Measurements from ENCODE around the gene COQ4.

COQ4 gene

DNA sequence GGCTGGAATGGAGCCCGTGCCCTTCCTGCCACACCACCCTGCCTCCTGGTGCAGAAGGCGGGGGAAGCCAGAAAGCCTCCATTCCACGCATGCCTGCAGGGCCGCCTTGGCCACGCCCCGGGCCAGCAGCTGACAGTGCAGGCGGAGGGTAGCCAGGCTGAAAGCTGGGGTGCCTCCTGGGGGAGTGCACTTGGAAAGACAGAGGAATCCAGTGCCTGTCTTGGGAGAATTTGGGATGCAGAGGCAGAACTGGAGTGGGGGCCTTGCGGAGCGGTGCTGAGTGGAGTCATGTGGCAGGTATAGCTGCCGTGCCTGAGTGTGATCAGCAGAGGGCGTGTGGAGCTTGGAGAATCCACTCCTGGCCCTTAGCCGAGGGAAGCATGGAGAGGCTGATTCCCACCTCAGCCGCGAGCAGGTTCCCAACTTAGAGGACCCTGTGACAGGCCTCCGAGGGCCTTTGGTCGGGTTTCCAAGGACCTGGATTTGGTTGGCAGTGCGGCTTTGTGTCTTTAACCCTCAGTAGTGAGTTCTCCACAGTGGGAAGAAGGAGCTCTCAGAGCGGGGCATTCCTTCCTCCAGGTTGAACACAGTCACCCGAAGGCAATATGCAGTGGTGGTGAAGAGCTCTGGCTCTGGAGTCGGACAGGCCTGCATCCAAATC lies 39.5 kb downstream of the COQ4 start:
- peak; percentile 92 for TF ChIP-seq CTCF (IDR thresholded peaks at IDR 0.05; ENCODE audit: insufficient read depth, low read length, poor library complexity, severe bottlenecking)
- H3K27me3 ChIP-seq (replicated peaks; ENCODE audit: control insufficient read depth, insufficient read depth, low read length), result no peaks in the 10 kb centered on the region
- no peaks in the 10 kb centered on the region; the same call in 1 of the 2 replicates for H3K36me3 ChIP-seq (ENCODE audit: control insufficient read depth, insufficient read depth, low read length)
- peak overlapping the region; percentile 47 for H3K4me3 ChIP-seq (replicated peaks; ENCODE audit: low read depth, low read length)
- DNase-seq (ENCODE audit: extremely low read depth, insufficient read length), result peak; percentile 55

DNA sequence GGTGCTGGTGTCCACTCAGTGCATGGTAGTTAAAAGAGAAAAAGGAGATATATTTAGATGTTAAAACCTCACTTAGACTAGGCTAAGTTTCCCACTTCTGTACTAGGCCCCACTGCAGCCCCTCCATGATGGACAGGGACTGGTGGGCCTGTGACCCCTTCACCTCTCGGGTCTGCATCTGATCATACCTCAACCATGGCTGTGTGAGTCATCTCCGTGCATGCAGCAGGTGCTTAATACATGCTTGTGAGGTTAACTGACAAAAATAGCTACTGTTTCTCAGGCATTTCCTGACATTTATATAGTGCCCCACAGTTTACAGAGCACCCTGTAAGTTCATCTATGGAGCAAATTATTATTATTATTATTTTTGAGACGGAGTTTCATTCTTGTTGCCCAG lies 40.1 kb downstream of the COQ4 start:
- Histone ChIP-seq H3K27me3 (replicated peaks; ENCODE audit: control insufficient read depth, insufficient read depth, low read length) (no peaks in the 10 kb centered on the region), H3K36me3 (ENCODE audit: control insufficient read depth, insufficient read depth, low read length) (no peaks in the 10 kb centered on the region; the same call in 1 of the 2 replicates), H3K4me3 (replicated peaks; ENCODE audit: low read depth, low read length) (no peak overlapping the region)
- TF ChIP-seq CTCF (IDR thresholded peaks at IDR 0.05; ENCODE audit: insufficient read depth, low read length, poor library complexity, severe bottlenecking), result no peak
- no peak for DNase-seq (ENCODE audit: extremely low read depth, insufficient read length)

DNA sequence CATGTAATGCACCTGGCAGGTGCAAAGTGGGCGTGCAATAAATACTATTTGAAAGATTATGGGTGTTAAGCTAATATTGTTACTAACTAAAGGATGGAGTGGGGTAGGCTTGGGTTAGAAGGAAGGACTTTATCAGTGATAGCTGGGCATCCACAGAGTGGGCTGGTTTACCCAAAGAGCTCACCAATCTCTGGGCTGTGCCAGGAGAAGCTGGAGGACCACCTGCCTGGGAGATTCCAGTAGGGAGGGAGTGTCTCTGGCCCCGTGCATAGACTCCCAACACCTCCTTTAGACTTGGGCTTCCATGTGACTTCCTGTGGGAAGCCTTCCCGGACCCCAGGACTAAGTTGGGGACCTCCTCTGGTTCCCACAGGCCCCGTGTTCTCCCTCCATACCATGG lies 42.9 kb downstream of the COQ4 start:
- Histone ChIP-seq H3K36me3 (ENCODE audit: control insufficient read depth, insufficient read depth, low read length) (no peaks in the 10 kb centered on the region), H3K27me3 (replicated peaks; ENCODE audit: control insufficient read depth, insufficient read depth, low read length) (no peaks in the 10 kb centered on the region), H3K4me3 (replicated peaks; ENCODE audit: low read depth, low read length) (no peak overlapping the region)
- no peak for TF ChIP-seq CTCF (IDR thresholded peaks at IDR 0.05; ENCODE audit: insufficient read depth, low read length, poor library complexity, severe bottlenecking)
- DNase-seq (ENCODE audit: extremely low read depth, insufficient read length), result no peak

DNA sequence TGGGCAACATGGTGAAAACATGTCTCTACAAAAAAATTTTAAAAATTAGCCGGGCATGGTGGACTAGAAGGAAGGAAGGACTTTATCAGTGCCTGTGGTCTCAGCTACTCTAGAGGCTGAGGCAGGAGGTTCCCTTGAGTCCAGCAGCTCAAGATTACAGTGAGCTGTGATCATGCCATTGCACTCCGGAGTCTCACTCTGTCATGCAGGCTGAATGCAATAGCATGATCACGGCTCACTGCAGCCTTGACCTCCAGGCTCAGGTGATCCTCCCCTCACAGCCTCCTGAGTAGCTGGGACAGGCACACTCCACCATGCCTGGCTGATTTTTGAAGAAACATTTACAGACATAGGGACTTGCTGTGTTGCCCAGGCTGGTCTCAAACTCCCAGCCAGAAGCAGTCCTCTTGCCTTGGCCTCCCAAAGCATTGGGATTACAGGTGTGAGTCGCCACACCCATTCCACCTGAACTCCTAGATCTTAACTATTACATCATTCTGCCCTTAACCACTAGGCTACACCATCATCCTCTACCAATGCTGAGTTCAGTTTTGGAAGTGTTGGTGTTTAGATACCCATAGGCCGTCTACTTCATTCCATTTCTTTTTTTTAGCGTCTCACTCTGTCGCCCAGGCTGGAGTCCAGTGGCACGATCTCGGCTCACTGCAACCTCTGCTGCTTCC lies 46.5 kb downstream of the COQ4 start:
- TF ChIP-seq CTCF (IDR thresholded peaks at IDR 0.05; ENCODE audit: insufficient read depth, low read length, poor library complexity, severe bottlenecking), result no peak
- Histone ChIP-seq H3K27me3 (replicated peaks; ENCODE audit: control insufficient read depth, insufficient read depth, low read length) (no peaks in the 10 kb centered on the region), H3K36me3 (ENCODE audit: control insufficient read depth, insufficient read depth, low read length) (peaks cover 2% of the 10 kb centered on the region), H3K4me3 (replicated peaks; ENCODE audit: low read depth, low read length) (no peak overlapping the region)
- no peak for DNase-seq (ENCODE audit: extremely low read depth, insufficient read length)

GRCh38 chr9:128370367-128370751 lies 47.7 kb downstream of the COQ4 start:
- no peak for TF ChIP-seq CTCF (IDR thresholded peaks at IDR 0.05; ENCODE audit: insufficient read depth, low read length, poor library complexity, severe bottlenecking)
- Histone ChIP-seq H3K4me3 (replicated peaks; ENCODE audit: low read depth, low read length) (peak overlapping the region; percentile 96), H3K36me3 (ENCODE audit: control insufficient read depth, insufficient read depth, low read length) (peaks cover 2% of the 10 kb centered on the region), H3K27me3 (replicated peaks; ENCODE audit: control insufficient read depth, insufficient read depth, low read length) (no peaks in the 10 kb centered on the region)
- no peak for DNase-seq (ENCODE audit: extremely low read depth, insufficient read length)
